HG03432 (cell line): ENCODE results near the gene TBKBP1.

ENCODE experiments used
- ATAC-seq: cut with Tn5 transposase; IDR thresholded peaks from one replicate; pipeline ENCODE4 v1.9.1; 2021; ENCODE audit warnings: mild to moderate bottlenecking, moderate library complexity; ENCODE audit not compliant: unreplicated experiment

Gene TBKBP1

GRCh38 chr17:47712330-47713023, 18.5 kb downstream of the TBKBP1 start:
- no peak for ATAC-seq

DNA sequence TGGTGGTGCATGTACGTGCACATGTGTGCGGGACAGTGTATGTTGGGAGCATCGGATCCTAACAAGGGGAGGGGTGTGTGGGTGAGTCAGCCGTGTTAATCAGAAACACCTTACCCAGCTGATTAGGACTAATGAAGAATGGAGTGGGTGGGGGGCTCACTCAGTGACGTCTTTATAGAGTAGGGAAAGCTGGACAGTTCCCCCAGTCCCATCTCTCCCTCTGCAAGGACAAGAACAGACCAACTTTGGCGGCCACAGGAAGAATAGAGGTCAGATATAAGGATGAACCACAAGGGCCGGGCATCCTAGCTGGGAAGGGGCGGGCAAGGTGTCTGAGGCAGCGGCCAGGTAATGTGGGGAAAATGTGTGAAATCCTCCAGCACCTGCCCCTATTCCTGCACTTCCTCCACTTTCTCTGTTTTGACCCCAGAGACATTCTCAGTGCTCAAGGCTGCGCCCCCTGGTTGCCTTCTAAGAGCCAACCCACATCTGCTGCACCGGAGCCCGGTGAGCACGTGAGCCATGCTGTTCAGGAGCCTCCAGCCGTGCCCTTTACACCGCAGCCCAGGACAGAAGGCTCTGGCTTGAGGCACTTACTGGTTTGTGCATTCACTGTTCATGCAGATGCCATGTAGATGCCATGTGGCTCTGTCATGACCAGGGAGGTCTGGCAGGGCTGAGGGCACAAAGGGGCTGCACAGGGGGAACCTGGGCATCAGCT, 20.2 kb downstream of the TBKBP1 start:
- ATAC-seq: no peak

GRCh38 chr17:47714773-47715396, 20.9 kb downstream of the TBKBP1 start:
- ATAC-seq: no peak

DNA sequence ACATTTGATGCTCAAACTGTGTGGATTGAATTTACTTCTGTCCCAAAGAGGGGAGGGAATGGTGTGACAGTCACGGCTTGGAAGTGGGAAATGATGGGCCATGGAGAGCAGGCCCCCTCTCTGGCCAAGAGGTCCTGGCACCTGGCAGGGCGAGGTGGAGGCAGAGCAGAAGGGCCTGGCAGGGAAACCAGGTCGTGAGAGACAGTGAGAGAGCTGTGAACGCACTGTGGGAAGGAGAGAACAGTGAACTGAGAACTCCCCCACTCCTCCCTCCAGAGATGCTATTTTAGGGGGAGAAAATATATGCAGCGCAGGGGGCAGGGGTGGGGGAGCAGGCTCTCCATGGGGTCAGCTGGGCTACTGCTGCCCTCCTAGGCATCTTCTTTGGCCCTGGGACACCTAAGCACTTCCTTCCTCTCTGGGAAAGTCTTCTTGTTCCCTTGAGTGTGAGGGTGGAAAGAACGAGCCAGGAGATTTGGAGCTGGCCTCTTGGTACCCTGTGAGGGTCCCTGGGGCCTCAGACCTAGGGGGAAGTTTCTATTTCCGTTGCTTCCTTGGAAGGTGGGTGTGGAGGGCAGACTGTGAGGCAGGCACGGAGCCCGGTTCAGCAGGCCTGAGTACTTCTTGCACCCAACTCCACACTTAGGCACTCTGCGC, 21.8 kb downstream of the TBKBP1 start:
- ATAC-seq: no peak

DNA sequence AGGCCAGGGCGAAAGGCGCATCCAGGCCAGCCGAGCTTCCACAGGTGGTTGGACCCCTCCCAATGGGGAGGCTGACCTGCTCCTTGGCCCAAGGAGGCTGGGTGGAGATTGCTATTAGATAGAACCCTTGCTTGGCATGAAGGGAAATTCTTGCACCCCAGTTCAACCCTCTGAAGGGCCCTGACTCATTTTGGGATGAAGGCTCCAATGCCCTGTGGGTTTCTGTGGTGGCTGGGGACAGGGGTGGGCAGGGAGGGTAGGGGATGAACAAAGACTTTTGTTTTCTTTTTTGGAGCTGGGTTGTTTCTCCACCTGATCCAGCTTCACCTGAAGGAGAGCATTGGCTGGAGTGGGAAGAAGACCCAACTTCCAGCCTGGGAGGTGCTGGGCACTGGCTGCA, 22.4 kb downstream of the TBKBP1 start:
- no peak for ATAC-seq

- ATAC-seq: no peak
Measured at GRCh38 chr17:47717261-47717697, 23.3 kb downstream of the TBKBP1 start.

- ATAC-seq: no peak
Measured at GRCh38 chr17:47717979-47718621, 24.1 kb downstream of the TBKBP1 start.

- ATAC-seq: no peak
Measured at GRCh38 chr17:47718634-47719405, 24.9 kb downstream of the TBKBP1 start.

DNA sequence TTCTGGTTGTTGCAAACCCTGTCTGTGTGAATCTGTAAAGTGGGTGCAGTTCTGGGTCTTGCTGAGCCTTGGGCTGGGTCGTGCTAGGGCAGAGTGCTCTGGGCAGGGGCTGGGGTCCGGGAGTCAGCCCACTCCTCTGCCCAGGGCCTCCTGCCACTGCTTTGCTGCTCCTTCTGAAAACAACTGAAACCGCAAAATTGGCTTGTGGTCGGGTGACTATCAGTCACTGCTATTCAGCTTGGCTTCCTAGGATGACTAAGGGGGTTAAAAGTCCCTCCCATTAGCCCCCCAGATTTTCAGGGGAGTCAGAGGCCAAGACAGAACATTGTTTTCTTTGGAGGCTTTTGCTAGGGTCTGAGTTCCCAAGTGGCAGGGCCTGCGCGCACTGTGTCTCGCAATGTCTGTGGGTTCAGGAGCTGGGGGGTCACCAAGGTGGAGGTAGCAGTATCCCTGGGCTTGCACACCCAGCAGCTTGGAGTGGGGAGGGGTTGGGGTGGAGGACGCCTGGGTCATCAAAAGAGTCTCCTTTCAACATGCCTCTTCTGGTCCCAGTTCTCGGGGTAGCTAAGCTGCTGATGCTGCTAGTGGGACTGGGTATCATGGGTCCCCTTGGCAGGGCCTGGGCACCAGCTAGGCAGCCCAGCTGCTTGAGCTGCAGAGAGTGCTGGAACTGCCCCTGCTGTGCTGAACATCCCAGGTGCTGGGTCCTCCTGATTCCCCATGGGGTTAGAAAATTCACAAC, 25.6 kb downstream of the TBKBP1 start:
- ATAC-seq: no peak

- ATAC-seq: no peak
Measured at GRCh38 chr17:47720196-47720595, 26.2 kb downstream of the TBKBP1 start.

DNA sequence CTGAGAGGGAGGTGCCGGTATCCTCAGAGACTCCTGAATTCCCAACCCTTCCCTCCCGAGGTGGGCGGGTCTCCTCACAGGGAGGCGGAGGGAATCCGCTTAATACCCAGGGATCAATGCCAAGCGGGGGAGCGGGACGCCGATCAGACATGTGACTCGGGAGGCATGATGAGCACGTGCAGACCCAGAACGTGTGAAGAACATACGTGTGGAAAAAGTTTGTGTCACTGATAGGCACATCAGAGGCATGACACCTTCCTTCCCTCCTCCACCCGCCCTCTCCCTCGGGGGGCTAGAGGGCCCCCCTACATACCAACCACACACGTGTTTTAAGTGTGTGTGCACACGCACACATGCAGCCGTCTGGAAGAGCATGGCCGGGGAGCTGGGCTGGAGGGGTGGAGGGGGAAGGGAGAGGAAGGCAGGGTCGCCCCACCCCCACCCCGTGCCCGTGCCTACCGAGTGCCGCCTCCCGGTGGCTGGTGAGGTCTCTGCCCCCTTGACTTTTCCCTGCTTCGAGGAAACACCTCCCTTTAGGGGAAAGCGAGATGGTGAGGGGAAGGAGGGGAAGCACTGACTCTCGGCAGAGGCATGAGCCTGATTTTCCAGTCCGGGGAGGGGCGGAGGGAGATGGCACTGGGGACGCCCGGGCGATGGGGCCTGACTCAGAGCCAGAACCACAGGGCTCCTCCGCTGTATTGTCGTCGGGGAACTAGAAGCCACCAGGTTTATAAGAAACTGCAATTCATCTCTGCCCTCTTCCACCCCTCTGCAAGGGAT, 27.0 kb downstream of the TBKBP1 start:
- no peak for ATAC-seq

DNA sequence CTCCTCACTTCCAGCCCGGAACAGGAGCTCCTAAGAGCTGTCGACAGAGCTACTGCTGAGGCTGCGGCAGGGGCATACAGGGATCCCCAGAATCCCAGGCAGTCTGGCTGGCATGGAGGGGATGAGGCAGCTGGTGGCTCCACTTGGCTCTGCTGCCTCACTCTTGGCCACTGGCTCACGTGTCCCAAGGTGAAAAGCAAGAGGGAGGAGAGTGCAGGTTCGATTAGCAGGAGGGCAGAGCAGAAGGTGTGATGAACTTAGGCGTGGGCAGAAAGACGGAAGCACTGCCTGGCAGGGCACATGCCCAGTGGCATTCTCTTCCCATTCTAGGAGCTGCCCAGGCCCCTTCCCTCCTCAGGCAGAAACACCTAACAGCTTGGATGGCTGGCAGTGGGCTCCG, 27.8 kb downstream of the TBKBP1 start:
- ATAC-seq: no peak

GRCh38 chr17:47724705-47725104, 30.7 kb downstream of the TBKBP1 start:
- no peak for ATAC-seq

DNA sequence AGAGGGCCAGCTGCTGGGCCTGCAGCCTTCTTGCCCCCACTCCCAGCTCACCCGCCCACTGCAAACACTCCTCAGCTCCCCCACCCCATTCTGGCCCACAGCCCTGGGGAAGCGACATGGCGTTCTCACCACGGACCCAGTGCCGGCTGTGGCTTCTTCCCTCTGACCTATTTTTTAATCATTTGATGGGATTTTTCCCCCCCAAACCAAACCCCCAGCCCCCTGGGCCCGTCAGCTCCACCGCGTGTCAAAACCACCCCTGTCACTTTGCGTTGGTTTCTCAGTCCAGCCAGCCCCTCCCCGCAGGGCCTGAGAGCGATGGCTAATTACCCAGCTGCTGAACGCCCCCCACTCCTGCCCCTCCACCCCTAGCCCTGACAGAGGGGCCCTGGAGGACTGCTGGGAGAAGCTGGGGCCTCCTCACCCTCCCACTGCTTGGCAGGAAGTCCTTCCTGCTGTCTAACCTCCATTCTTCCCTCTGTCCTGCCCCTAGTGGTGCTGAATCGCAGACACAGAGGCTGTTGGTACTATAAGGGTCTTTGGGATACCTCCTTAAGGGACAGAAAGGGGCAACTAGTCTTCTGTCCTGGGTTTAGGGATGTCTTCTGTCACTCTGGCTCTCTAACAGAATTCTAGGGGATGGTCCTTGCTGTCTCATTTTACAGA, 31.6 kb downstream of the TBKBP1 start:
- no peak for ATAC-seq

- no peak for ATAC-seq
Measured at GRCh38 chr17:47726796-47727703, 33.1 kb downstream of the TBKBP1 start.

DNA sequence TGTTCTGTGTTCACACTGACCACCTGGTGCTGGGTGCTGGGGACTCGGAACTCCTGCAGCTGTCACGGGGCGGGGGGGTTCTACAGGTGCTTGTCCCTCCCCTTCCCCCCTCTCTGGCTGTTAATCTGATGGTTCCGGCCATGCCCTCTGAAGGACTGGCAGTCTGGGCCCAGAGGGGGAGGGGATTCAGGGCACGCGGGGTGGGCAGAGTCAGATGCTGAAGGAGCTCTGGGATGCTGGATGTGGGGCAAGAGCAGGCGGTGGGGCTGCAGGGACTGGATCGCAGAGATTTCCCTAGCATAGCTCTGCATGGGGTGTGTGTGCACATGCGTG, 33.7 kb downstream of the TBKBP1 start:
- no peak for ATAC-seq

DNA sequence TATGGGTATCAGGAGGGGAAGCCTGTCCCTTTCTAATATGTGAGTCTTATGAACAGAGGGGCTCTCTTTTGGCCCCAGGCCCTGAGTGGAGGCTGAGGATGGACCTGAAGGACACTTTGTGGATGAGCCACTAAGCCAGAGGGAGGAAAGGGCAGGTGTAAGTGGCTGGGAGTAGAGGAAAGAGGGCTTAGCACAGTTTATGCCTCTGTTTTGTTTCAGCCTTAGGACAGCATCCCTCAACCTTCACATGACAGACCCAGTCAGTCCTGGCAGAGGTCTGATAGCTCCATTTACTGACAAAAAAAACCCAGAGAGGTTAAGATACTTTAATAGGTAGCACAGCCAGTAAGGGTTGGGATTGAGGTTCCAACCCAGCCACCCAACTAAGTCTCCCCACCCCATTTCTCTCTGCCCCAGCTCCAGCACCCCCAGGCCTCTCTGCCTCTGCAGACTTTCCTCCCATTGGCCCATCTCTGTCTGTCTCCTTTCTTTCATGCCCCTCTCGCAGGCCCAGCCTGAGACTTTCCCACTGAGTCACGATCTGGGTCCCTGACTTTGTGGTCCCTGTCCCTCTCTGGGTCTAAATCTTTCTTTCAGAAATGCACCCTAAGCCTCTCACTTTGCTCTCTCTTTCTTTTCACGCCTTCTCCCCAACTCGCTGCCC, 34.4 kb downstream of the TBKBP1 start:
- ATAC-seq: no peak
